ENCODE data around the gene SRRT. TPM values are rescaled to one million over a fixed set of nuclear protein-coding genes. Genes with fewer than 3 reads are reported as not detected.
"Not testable (repeated sequence)": the region's sequence is repeated elsewhere in the genome, so short reads cannot be mapped to it uniquely, and the experiment has no call there.

SRRT gene
- total RNA-seq, 1 experiment from 2014 or later = 65.8 TPM

DNA sequence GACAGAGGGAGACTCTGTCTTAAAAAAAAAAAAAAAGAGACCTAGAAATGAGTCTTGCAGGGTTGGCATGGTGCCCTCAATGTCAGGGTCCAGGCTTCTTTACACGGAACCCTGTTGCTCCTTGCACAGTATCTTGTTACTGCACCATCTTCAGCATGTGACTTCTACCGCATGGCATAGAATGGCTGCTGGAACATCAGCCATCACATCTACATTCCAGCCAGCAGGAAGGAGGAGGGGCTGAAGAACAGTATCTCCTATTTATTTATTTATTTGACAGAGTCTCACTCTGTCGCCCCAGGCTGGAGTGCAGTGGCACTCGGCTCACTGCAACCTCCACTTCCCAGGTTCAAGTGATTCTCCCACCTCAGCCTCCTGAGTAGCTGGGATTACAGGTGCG, 24.5 kb downstream of the SRRT start:
- peaks cover 7% of the 10 kb centered on the region; the same call in 1 of the 2 replicates for H3K4me1 ChIP-seq (ENCODE audit: low read length)

DNA sequence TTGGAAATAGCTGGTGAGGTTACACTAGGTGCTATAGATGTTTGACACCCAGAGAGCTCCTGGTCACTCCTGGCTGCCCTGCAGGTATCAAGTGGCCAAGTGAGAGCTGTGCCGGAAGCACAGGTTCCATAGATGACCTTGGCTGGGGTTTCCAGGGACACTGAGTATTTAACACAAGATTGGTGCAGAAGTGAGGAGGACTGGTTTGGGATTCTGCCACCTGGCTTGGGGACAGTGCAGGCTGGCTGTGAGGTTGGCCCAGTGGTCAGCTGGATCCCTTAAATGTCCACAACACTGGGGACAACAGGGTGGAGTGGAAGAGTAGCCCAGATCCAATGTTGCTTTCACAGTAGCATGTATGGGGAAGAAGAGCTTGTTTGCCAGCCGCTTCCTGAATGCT, 26.1 kb downstream of the SRRT start:
- Histone ChIP-seq H3K36me3 (ENCODE audit: insufficient read depth, low read length) (no peaks in the 10 kb centered on the region), H3K9ac (ENCODE audit: low read length) (no peak overlapping the region), H3K27me3 (ENCODE audit: low read length) (no peaks in the 10 kb centered on the region), H3K27ac (ENCODE audit: low read length) (no peak overlapping the region), H3K9me2 (replicated peaks; ENCODE audit: insufficient read depth, low read length) (no peaks in the 10 kb centered on the region), H2AFZ (ENCODE audit: low read length) (no peak overlapping the region), H3K4me3 (ENCODE audit: low read length) (no peak overlapping the region), H3K4me2 (ENCODE audit: low read depth, low read length, poor library complexity, severe bottlenecking) (no peak overlapping the region), H3K9me3 (ENCODE audit: low read length) (no peaks in the 10 kb centered on the region), H3K4me1 (ENCODE audit: low read length) (no peaks in the 10 kb centered on the region), H3K79me2 (ENCODE audit: low read length) (no peaks in the 10 kb centered on the region), H4K20me1 (ENCODE audit: insufficient read depth, low read depth, low read length) (no peaks in the 10 kb centered on the region)
- no peak for DNase-seq

More for the DNA sequence above, 24.5 kb downstream of the SRRT start:
- Histone ChIP-seq H3K79me2 (ENCODE audit: low read length) (no peaks in the 10 kb centered on the region), H3K27me3 (ENCODE audit: low read length) (no peaks in the 10 kb centered on the region), H3K9me2 (replicated peaks; ENCODE audit: insufficient read depth, low read length) (no peaks in the 10 kb centered on the region), H2AFZ (ENCODE audit: low read length) (no peak overlapping the region), H3K4me2 (ENCODE audit: low read depth, low read length, poor library complexity, severe bottlenecking) (no peak overlapping the region), H3K9me3 (ENCODE audit: low read length) (no peaks in the 10 kb centered on the region), H4K20me1 (ENCODE audit: insufficient read depth, low read depth, low read length) (no peaks in the 10 kb centered on the region), H3K27ac (ENCODE audit: low read length) (no peak overlapping the region), H3K36me3 (ENCODE audit: insufficient read depth, low read length) (no peaks in the 10 kb centered on the region), H3K9ac (ENCODE audit: low read length) (no peak overlapping the region), H3K4me3 (ENCODE audit: low read length) (no peak overlapping the region)
- DNase-seq = no peak

DNA sequence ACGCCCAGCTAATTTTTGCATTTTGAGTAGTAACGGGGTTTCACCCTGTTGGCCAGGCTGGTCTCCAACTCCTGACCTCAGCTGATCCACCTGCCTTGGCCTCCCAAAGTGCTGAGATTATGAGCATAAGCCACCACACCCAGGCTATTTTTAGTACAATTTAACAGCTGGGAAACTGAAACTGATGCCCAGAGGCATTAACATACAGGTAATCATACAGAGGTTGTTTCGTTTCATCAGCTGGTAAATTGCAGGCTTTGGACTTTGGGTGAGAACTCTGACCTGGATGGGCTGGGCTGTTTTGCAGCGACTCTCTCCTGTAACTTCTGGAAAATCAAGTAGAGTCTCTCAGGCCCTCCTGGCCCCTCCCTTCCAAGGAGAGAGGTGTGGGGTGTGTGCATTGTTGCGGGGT, 27.0 kb downstream of the SRRT start:
- no peak for DNase-seq
- H3K9me2 ChIP-seq (replicated peaks; ENCODE audit: insufficient read depth, low read length) = no peaks in the 10 kb centered on the region

DNA sequence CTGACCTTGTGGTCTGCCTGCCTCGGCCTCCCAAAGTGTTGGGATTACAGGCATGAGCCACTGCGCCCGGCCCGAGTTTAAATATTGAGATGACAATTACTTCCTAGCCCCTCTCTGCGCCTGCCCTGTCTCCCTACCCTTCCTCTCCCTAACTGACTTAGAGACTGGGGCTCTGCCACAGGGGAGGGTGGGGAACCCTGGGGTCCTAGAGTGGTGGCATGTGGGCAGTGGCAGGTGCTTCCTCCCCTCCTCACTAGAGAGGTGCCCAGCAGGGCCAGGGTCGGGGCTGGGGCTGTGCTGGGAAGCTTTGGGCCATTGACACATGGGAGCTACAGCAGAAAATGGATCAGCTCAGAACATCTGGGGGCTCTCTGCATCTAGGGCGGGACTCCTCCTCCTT, 27.7 kb downstream of the SRRT start:
- Histone ChIP-seq H3K27me3 (ENCODE audit: low read length) (no peaks in the 10 kb centered on the region), H3K9me2 (replicated peaks; ENCODE audit: insufficient read depth, low read length) (no peaks in the 10 kb centered on the region), H4K20me1 (ENCODE audit: insufficient read depth, low read depth, low read length) (no peaks in the 10 kb centered on the region), H3K27ac (ENCODE audit: low read length) (no peak overlapping the region), H3K4me1 (ENCODE audit: low read length) (no peaks in the 10 kb centered on the region), H3K4me3 (ENCODE audit: low read length) (no peak overlapping the region), H2AFZ (ENCODE audit: low read length) (no peak overlapping the region), H3K79me2 (ENCODE audit: low read length) (no peaks in the 10 kb centered on the region), H3K9ac (ENCODE audit: low read length) (no peak overlapping the region), H3K4me2 (ENCODE audit: low read depth, low read length, poor library complexity, severe bottlenecking) (no peak overlapping the region), H3K9me3 (ENCODE audit: low read length) (no peaks in the 10 kb centered on the region), H3K36me3 (ENCODE audit: insufficient read depth, low read length) (no peaks in the 10 kb centered on the region)
- no peak for DNase-seq

More for the DNA sequence above, 27.0 kb downstream of the SRRT start:
- no peak overlapping the region for H3K4me3 ChIP-seq (ENCODE audit: low read length)
- no peaks in the 10 kb centered on the region for H3K27me3 ChIP-seq (ENCODE audit: low read length)
- no peak overlapping the region for H3K27ac ChIP-seq (ENCODE audit: low read length)
- H3K4me1 ChIP-seq (ENCODE audit: low read length) = no peaks in the 10 kb centered on the region
- H3K36me3 ChIP-seq (ENCODE audit: insufficient read depth, low read length) = no peaks in the 10 kb centered on the region
- H2AFZ ChIP-seq (ENCODE audit: low read length) = no peak overlapping the region
- H3K4me2 ChIP-seq (ENCODE audit: low read depth, low read length, poor library complexity, severe bottlenecking) = no peak overlapping the region
- H3K9ac ChIP-seq (ENCODE audit: low read length) = no peak overlapping the region
- H3K79me2 ChIP-seq (ENCODE audit: low read length) = no peaks in the 10 kb centered on the region
- no peaks in the 10 kb centered on the region for H3K9me3 ChIP-seq (ENCODE audit: low read length)
- no peaks in the 10 kb centered on the region for H4K20me1 ChIP-seq (ENCODE audit: insufficient read depth, low read depth, low read length)

DNA sequence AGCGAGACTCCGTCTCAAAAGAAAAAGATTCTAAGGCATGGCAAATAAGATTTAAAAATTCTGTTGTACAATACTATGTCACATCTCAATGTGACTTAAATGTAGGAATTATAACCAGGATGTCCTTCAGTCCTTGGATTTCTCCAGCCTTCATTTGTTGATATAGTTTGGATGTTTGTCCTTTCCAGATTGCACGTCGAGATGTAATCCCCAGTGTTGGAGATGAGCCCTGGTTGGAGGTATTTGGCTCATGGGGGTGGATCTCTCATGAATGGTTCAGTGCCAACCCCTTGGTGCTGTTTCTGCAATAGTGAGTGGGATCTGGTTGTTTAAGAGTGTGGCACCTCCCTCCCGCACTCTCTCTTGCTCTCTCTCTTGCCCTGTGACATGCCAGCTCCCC, 33.6 kb downstream of the SRRT start:
- Histone ChIP-seq H3K4me1 (ENCODE audit: low read length) (no peaks in the 10 kb centered on the region), H3K36me3 (ENCODE audit: insufficient read depth, low read length) (no peaks in the 10 kb centered on the region), H3K4me2 (ENCODE audit: low read depth, low read length, poor library complexity, severe bottlenecking) (no peak overlapping the region), H3K27me3 (ENCODE audit: low read length) (no peaks in the 10 kb centered on the region; the same call in 1 of the 2 replicates), H3K27ac (ENCODE audit: low read length) (no peak overlapping the region), H3K4me3 (ENCODE audit: low read length) (no peak overlapping the region), H3K79me2 (ENCODE audit: low read length) (no peaks in the 10 kb centered on the region), H3K9me2 (replicated peaks; ENCODE audit: insufficient read depth, low read length) (no peaks in the 10 kb centered on the region), H4K20me1 (ENCODE audit: insufficient read depth, low read depth, low read length) (no peaks in the 10 kb centered on the region), H3K9ac (ENCODE audit: low read length) (no peak overlapping the region), H2AFZ (ENCODE audit: low read length) (no peak overlapping the region), H3K9me3 (ENCODE audit: low read length) (no peaks in the 10 kb centered on the region)
- no peak for DNase-seq

DNA sequence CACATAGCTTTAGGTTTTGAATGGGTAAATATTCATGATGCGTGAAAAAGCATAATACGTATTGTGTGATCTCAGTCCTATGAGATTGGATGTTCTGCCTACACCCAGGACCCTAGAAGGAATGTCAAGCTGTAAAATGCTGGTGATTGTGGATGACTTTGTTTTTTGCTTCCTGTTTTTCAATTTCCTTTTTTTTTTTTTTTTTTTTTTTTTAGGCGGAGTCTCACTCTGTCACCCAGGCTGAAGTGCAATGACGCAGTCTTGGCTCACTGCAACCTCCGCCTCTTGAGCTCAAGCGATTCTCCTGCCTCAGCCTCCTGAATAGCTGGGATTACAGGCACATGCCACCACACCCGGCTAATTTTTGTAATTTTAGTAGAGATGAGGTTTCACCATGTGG, 35.5 kb downstream of the SRRT start:
- not testable (repeated sequence) for H3K27me3 ChIP-seq (ENCODE audit: low read length); H3K4me2 ChIP-seq (ENCODE audit: low read depth, low read length, poor library complexity, severe bottlenecking); DNase-seq; H3K79me2 ChIP-seq (ENCODE audit: low read length); H4K20me1 ChIP-seq (ENCODE audit: insufficient read depth, low read depth, low read length); H3K9me3 ChIP-seq (ENCODE audit: low read length); H3K36me3 ChIP-seq (ENCODE audit: insufficient read depth, low read length); H3K9ac ChIP-seq (ENCODE audit: low read length); H3K27ac ChIP-seq (ENCODE audit: low read length); H3K4me3 ChIP-seq (ENCODE audit: low read length); H3K4me1 ChIP-seq (ENCODE audit: low read length); H3K9me2 ChIP-seq (replicated peaks; ENCODE audit: insufficient read depth, low read length); H2AFZ ChIP-seq (ENCODE audit: low read length)

DNA sequence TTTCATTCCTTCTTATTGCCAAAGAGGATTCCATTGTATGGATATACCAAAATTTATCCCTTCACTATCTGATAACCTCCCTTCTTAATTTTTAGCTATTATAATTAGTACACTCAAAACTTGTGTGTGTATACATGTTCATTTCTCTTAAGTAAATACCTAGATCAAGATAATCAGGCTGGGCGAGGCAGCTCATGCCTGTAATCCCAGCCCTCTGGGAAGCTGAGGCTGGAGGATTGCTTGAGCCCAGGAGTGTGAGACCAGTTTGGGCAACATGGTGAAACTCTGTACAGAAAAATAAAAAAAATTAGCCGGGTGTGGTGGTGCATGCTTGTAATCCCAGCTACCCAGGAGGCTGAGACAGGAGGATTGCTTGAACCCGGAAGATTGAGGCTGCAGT, 36.6 kb downstream of the SRRT start:
- no peaks in the 10 kb centered on the region for H4K20me1 ChIP-seq (ENCODE audit: insufficient read depth, low read depth, low read length)
- no peak overlapping the region for H2AFZ ChIP-seq (ENCODE audit: low read length)
- H3K4me1 ChIP-seq (ENCODE audit: low read length) = no peaks in the 10 kb centered on the region
- H3K9me3 ChIP-seq (ENCODE audit: low read length) = no peaks in the 10 kb centered on the region
- no peaks in the 10 kb centered on the region for H3K36me3 ChIP-seq (ENCODE audit: insufficient read depth, low read length)
- no peak for DNase-seq
- H3K27me3 ChIP-seq (ENCODE audit: low read length) = no peaks in the 10 kb centered on the region; the same call in 1 of the 2 replicates
- no peak overlapping the region for H3K4me3 ChIP-seq (ENCODE audit: low read length)
- H3K79me2 ChIP-seq (ENCODE audit: low read length) = no peaks in the 10 kb centered on the region
- no peaks in the 10 kb centered on the region for H3K9me2 ChIP-seq (replicated peaks; ENCODE audit: insufficient read depth, low read length)
- H3K27ac ChIP-seq (ENCODE audit: low read length) = no peak overlapping the region
- H3K9ac ChIP-seq (ENCODE audit: low read length) = no peak overlapping the region
- no peak overlapping the region for H3K4me2 ChIP-seq (ENCODE audit: low read depth, low read length, poor library complexity, severe bottlenecking)

DNA sequence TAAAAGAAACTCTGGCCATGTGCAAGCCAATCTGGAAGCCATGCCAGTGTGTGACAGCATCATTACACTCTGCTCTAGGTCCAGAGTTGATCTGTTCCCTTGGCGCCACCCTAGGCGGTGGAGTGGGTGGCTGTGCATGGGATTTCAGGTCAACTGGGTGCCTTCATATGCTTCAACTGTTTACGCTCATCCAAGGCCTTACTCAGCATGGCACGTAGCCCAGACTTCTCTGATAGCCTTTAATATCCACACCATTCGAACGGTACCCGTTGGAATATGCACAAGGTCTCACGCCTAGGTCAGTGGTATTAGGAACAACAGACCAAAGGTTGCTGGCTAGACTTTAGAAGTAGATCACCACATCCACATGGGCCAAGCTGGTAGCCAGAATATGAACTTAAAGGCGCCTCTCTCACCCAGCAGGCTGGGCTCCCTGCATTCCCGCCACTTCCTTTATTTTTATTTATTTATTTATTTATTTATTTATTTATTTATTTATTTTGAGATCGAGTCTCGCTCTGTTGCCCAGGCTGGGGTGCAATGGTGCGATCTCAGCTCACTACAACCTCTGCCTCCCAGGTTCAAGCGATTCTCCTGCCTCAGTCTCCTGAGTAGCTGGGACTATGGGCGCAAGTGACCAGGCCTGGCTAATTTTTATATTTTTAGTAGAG, 39.4 kb downstream of the SRRT start:
- no peaks in the 10 kb centered on the region for H3K36me3 ChIP-seq (ENCODE audit: insufficient read depth, low read length)
- H3K4me2 ChIP-seq (ENCODE audit: low read depth, low read length, poor library complexity, severe bottlenecking) = no peak overlapping the region
- no peak overlapping the region for H3K9ac ChIP-seq (ENCODE audit: low read length)
- H2AFZ ChIP-seq (ENCODE audit: low read length) = no peak overlapping the region
- H3K79me2 ChIP-seq (ENCODE audit: low read length) = no peaks in the 10 kb centered on the region
- no peaks in the 10 kb centered on the region for H3K9me2 ChIP-seq (replicated peaks; ENCODE audit: insufficient read depth, low read length)
- H3K27ac ChIP-seq (ENCODE audit: low read length) = no peak overlapping the region
- H4K20me1 ChIP-seq (ENCODE audit: insufficient read depth, low read depth, low read length) = no peaks in the 10 kb centered on the region
- no peaks in the 10 kb centered on the region for H3K4me1 ChIP-seq (ENCODE audit: low read length)
- H3K27me3 ChIP-seq (ENCODE audit: low read length) = no peaks in the 10 kb centered on the region
- no peak overlapping the region for H3K4me3 ChIP-seq (ENCODE audit: low read length)
- DNase-seq = no peak
- no peaks in the 10 kb centered on the region for H3K9me3 ChIP-seq (ENCODE audit: low read length)

All from Karpas-422 (cell line).